ENCODE measurements around the gene USP25.

The USP25 gene

GRCh38 chr21:15928686-15929425 lies 199.1 kb downstream of the USP25 start:
- Histone ChIP-seq H3K4me3 (no peak overlapping the region), H3K27ac (no peak overlapping the region)
- no peak for DNase-seq (ENCODE audit: low spot score)
- TF ChIP-seq, protein P1, sequence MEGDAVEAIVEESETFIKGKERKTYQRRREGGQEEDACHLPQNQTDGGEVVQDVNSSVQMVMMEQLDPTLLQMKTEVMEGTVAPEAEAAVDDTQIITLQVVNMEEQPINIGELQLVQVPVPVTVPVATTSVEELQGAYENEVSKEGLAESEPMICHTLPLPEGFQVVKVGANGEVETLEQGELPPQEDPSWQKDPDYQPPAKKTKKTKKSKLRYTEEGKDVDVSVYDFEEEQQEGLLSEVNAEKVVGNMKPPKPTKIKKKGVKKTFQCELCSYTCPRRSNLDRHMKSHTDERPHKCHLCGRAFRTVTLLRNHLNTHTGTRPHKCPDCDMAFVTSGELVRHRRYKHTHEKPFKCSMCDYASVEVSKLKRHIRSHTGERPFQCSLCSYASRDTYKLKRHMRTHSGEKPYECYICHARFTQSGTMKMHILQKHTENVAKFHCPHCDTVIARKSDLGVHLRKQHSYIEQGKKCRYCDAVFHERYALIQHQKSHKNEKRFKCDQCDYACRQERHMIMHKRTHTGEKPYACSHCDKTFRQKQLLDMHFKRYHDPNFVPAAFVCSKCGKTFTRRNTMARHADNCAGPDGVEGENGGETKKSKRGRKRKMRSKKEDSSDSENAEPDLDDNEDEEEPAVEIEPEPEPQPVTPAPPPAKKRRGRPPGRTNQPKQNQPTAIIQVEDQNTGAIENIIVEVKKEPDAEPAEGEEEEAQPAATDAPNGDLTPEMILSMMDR (IDR thresholded peaks at IDR 0.05): no peak

DNA sequence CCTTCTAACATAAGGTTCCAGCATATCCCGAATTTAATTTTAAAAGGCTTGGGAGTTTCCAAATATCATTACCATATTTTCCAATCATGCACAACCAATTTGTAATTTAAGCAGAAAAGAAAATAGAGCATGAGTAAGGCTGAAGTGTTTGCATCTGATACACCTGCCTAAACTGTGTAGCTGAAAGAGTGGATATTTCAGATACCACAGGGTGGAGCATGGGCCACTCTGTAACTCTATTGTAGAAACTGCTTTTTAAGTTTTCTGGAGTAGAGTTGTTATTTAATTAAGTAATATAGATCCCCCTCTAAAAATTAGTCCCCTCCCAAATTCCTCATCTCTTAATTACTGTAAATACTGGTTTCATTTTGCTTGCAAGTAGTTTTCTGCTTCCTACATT lies 199.8 kb downstream of the USP25 start:
- DNase-seq (ENCODE audit: low spot score): no peak
- Histone ChIP-seq H3K4me3 (no peak overlapping the region), H3K27ac (no peak overlapping the region)
- TF ChIP-seq, protein P1 (IDR thresholded peaks at IDR 0.05): no peak

Measured in coronary artery (tissue), 2 donors.